GM21723 (cell line): ENCODE data around the gene SPDYE18.
"Not testable (repeated sequence)": the region's sequence is repeated elsewhere in the genome, so short reads cannot be mapped to it uniquely, and the experiment has no call there.

Experiments
- ATAC-seq: cut with Tn5 transposase; IDR thresholded peaks from one replicate; pipeline ENCODE4 v1.9.1; 2021; ENCODE audit warnings: mild to moderate bottlenecking, moderate library complexity; ENCODE audit not compliant: unreplicated experiment

SPDYE18 gene, protein sequence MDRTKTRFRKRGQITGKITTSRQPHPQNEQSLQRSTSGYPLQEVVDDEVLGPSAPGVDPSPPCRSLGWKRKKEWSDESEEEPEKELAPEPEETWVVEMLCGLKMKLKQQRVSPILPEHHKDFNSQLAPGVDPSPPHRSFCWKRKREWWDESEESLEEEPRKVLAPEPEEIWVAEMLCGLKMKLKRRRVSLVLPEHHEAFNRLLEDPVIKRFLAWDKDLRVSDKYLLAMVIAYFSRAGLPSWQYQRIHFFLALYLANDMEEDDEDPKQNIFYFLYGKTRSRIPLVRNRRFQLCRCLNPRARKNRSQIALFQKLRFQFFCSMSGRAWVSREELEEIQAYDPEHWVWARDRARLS

DNA sequence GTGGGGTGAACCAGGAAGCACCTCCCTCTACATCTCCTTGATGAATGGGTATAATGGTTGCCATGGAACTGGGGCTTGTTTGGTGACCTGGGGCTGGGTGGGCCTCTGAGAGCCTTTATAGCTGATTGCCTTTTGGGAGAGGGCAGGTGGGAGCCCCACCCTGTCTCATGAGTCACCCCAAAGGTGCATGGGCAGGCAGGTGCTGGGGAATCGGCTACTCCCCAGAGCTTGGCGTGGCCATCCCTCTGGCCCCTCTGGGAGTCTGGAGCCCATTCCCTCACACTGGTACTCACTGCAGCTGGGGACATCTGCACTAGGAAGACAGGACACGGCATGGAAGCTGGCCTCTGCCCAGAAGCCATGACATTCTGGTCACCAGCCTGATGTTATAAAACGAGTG is at the start of gene SPDYE18:
Gene SPDYE18, minus strand, starts transcription at position 2 of the 400 bp plus-strand sequence. CDS start 2,046 bp downstream, outside the sequence.
- ATAC-seq, result not testable (repeated sequence)

DNA sequence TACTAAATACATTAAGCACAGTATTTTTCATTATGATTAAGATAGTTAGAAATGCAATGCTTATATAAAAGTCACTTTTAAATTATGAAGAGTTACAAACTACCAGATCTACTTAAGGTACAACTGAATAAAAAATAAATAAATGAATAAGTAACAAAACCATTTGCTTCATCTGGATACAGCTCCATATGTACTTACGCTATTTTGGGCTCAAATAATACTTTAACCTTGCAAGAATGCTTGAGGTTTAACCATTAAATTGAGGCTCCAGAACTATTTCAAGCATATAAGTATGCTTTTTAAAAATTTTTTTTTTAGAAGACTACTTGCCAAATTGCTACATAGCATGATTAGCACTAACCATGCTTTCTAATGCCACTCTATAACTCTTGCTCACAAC is 46.0 kb upstream of the SPDYE18 start:
- not testable (repeated sequence) for ATAC-seq

DNA sequence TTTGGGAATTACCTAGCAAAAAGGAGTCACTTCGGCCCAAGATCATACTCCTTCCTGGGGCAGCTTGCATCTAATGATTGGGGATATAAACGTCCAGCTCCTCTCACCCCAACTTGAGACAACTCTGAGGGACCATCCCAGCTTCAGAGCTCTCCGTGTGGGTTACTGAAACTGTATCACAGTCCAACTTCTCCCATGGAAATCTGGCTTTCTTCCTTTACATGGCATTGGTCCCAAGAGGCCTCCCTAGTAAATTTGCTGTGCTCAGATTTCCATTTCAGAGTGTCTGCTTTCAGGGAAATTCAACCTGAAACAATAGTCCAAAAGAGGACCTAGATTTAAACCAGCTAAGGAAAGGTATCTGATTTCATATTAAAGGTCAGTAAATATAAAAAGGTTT is 45.3 kb upstream of the SPDYE18 start:
- ATAC-seq, result not testable (repeated sequence)

DNA sequence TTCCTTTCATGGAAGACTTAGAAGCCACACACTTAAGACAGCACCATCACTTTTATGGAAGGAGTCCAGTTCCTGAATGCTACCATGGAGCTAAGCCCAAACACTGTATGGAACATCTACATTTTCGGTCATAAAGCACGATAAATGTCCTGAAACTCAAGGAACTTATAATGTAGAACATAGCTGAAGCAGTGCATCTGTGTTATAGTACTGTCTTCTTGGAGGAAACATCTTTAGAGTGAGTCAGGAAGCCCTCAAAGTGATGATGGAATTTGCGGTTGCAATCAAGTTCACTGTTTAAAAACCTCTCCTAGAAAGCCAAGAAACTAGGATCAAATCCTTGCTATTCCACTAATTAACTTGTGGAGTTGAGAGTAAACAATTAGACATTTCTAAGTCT is 43.5 kb upstream of the SPDYE18 start:
- ATAC-seq, result not testable (repeated sequence)

GRCh38 chr7:77102671-77103070 is 40.3 kb upstream of the SPDYE18 start:
- ATAC-seq, result not testable (repeated sequence)

GRCh38 chr7:77101187-77101586 is 38.8 kb upstream of the SPDYE18 start:
- not testable (repeated sequence) for ATAC-seq

DNA sequence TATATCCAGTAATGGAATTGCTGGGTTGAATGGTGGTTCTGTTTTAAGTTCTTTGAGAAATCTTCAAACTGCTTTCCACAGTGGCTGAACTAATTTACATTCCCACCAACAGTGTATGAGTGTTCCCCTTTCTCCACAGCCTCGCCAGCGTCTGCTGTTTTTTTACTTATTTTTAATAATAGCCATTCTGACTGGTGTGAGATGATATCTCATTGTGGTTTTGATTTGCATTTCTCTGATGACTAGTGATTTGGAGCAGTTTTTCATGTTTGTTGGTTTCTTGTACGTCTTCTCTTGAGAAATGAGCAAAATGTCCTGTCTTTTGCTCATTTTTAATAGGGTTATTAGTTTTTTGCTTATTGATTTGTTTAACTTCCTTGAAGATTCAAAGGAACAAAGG is 38.1 kb upstream of the SPDYE18 start:
- ATAC-seq, result not testable (repeated sequence)

- not testable (repeated sequence) for ATAC-seq
Measured at GRCh38 chr7:77092301-77092700, 29.9 kb upstream of the SPDYE18 start.

- not testable (repeated sequence) for ATAC-seq
Measured at GRCh38 chr7:77082192-77082591, 19.8 kb upstream of the SPDYE18 start.

- ATAC-seq, result not testable (repeated sequence)
Measured at GRCh38 chr7:77080236-77080635, 17.9 kb upstream of the SPDYE18 start.

DNA sequence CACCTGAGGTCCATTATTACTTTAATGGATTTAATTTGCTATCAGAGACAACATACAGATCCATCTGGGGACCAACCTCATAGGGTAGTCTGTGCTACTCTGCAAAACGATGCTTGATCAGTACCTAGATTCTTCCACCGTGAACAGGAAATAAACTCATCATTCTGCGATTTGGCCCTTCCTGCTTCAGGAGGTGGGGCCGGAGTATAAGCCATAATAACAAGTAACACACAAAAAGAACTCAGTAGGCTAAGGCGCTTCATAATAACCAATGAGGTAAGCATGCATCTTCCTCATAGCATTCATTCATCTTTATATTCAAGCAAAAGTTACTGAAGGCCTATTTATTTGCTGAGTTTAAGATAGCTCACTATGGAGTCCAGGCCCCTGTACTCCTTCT is 17.3 kb upstream of the SPDYE18 start:
- not testable (repeated sequence) for ATAC-seq

DNA sequence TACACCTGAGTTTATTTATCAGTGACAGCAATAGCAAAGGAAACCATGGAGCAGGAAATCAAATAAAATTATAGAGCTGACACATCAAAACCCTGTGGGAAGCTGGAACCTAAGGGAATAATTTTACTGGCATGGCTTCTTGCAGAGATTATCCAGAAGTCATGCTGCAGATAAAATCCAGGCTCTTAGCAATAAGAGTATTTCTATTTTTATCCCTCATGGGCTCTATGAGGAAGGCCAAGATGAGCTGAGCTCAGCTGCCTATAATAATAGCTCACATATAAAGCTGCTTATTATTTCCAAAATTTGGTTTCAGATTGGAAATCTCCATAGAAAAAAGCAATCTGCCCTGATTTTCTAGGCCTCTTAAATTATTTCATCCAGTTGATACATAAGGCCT is 16.8 kb upstream of the SPDYE18 start:
- ATAC-seq, result not testable (repeated sequence)

GRCh38 chr7:77077060-77077459 is 14.7 kb upstream of the SPDYE18 start:
- ATAC-seq, result not testable (repeated sequence)

DNA sequence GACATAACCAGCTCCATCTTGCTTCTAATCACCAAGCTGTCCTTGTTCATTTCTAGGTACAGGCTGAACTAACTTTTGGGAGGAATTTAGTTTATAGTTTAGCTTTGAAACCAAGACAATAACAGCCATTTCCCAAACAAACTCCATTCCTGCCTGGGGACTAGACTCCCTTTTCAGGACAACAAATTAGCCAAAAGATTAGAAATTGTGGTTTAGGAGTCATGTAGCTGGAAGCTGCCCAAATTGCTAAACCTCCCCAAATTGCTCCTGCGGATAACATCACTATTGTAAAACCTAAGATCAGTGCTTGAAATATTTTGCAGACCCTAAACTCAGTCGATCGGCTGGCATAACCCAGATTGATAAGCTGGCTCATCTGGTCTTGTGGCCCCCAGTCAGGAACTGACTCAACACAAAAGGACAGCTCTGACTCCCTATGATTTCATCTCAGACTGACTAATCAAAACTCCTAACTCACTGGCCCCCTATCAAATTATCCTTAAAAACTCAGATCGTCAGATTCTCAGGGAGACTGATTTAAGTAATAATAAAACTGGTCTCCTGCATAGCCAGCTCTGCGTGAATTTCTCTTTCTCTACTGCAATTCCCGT is 12.5 kb upstream of the SPDYE18 start:
- ATAC-seq, result not testable (repeated sequence)

DNA sequence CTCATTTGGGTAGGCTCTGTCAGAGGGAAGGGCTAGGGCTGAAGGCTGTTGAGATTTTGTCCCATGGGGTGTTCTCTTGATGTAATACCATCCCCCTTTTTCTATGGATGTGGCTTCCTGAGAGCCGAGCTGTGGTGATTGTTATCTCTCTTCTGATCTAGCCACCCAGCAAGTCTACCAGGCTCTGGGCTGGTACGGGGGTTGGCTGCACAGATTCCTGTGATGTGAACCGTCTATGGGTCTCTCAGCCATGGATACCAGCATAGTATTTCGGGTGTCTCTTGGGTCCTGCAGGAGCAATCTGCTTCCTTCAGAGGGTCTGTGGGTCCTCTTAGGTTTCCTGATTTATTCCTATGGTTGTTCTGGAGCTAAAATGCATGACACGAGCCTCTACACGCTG is 8.8 kb upstream of the SPDYE18 start:
- ATAC-seq, result not testable (repeated sequence)

DNA sequence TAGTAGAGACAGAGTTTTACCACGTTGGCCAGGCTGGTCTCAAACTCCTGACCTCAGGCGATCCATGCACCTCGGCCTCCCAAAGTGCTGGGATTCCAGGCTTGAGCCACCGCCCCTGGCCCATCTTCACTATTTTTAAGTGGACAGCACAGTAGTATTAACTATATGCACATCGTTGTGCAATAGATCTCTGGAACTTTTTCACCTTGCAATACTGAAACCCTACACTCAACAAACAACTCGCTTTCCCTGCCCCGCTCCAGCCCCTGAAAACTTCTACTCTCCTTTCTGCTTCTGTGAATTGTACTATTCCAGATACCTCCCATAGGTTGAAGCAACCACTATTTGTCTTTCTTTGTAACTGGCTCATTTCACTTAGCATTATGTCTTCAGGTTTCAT is 3.5 kb upstream of the SPDYE18 start:
- ATAC-seq, result not testable (repeated sequence)

GRCh38 chr7:77063732-77064131 is 1.4 kb upstream of the SPDYE18 start:
- not testable (repeated sequence) for ATAC-seq

DNA sequence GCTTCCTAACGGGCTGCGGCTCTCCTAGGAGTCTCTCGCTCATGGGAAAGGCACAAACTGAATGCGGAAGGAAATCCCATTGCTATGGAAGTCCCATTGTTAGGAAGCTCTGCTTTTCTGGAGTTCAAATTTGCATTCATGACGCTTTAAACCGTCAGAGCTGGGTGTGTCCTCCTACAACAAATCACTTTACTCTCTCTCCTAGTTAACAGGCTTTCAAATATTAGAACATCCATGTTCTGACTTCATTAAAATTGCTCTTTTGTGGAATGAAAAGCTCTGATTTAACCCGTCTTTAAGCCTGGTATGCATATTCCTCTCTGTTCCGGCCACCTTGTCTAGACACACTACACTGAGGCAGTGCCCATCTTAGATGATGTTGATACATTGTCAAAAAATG is 30.1 kb downstream of the SPDYE18 start, which contains the start of gene SPDYE17:
Gene SPDYE17, minus strand, starts transcription at position 101 of the 400 bp plus-strand sequence. CDS start 1,791 bp downstream, outside the sequence.
- ATAC-seq, result not testable (repeated sequence)

DNA sequence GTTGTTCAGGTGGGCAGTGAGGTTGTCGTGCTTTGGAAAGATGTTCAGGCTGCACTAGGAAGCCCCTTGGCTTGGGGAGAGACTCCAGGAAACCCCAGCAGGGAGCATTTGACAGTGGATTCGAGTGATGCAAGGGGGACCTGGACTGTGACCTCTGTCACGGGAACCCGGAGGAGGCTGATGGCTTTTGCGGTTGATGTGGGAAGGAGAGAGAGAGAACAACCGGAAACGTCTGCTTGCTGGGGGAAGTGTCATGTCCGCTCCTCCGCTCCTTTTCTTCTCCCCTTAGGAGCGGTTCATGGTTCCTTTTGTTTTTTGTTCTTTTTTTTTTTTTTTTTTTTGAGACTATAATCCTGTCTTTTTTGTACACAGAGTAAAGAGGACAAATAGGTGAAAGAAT is 36.0 kb downstream of the SPDYE18 start:
- not testable (repeated sequence) for ATAC-seq

DNA sequence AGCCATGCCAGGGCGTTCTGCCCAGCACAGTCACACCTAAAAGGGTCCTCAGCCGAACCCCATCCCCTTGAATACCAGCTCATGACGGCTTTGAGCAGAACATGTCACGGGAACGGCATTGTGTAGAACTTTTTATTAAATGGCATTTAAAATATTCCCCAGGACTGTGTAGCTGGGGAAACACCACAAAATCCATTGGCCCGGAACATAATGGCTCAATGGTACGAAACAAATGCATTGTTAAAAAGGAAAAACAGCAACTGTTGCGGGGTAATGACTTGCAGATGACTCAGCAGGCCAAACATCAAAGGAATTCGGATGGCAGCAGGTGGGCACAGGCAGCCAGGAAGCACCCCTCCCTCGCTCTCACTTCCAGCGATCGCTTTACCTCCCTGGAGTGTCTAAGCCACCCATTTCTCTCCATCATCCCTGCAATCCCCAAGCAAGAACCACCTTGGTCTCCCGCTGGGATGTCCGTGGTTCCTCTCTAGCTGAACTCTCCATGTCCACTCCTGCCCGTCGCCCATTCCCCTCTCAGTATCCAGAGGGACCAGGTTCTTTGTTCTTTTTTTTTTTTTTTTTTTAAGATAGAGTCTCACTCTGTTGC is 52.2 kb downstream of the SPDYE18 start:
- ATAC-seq, result not testable (repeated sequence)

DNA sequence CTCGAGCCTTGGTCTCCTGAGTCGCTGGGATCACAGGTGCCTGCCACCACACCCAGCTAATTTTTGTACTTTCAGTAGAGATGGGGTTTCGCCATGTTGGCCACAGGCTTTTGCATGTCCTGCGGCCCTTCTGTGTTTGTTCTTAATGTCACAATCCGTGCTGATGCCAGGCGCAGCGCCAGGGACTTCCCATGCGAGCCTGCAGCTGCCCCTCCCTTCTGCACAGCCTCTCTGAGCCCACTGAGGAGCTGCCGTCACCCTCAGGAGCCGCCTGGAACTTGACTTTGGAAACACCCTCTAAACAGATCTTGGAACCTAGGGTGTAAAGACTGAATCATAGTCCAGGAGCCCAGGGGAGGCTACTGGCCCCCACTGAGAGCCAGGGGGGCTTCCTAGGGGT is 54.4 kb downstream of the SPDYE18 start:
- not testable (repeated sequence) for ATAC-seq
